SHP77 (cell line): ENCODE measurements around the gene CTSH.
"Not testable (repeated sequence)": the region's sequence is repeated elsewhere in the genome, so short reads cannot be mapped to it uniquely, and the experiment has no call there.

Experiments
- DNase-seq, 2 experiments: peaks; one replicate each; lab custom pipeline; 2025; lab: John Stamatoyannopoulos, UW

Gene CTSH

GRCh38 chr15:78921940-78922339 lies 22.9 kb downstream of the CTSH start:
- DNase-seq: no peak

GRCh38 chr15:78921517-78921916 lies 23.3 kb downstream of the CTSH start:
- no peak for DNase-seq

- DNase-seq: no peak
These were observed 27.0 kb downstream of the CTSH start for GRCh38 chr15:78917888-78918287.

GRCh38 chr15:78916088-78916487 lies 28.8 kb downstream of the CTSH start:
- DNase-seq: no peak

- no peak for DNase-seq
These were observed 29.3 kb downstream of the CTSH start for GRCh38 chr15:78915341-78916087.

- DNase-seq: no peak
These were observed 30.6 kb downstream of the CTSH start for GRCh38 chr15:78914027-78914764.

- DNase-seq: no peak
These were observed 31.8 kb downstream of the CTSH start for GRCh38 chr15:78913012-78913411.

- DNase-seq: no peak
These were observed 32.5 kb downstream of the CTSH start for GRCh38 chr15:78912316-78912715.

GRCh38 chr15:78910271-78910670 lies 34.6 kb downstream of the CTSH start:
- no peak for DNase-seq

- peak; percentile 40 to 47 for DNase-seq
These were observed 35.0 kb downstream of the CTSH start for GRCh38 chr15:78909791-78910228.

- DNase-seq: no peak
These were observed 35.6 kb downstream of the CTSH start for GRCh38 chr15:78909160-78909695.

GRCh38 chr15:78907577-78907976 lies 37.3 kb downstream of the CTSH start:
- DNase-seq: no peak

- DNase-seq: no peak
These were observed 38.6 kb downstream of the CTSH start for GRCh38 chr15:78906316-78906620.

- no peak for DNase-seq
These were observed 40.1 kb downstream of the CTSH start for GRCh38 chr15:78904599-78905358.

- DNase-seq: not testable (repeated sequence)
These were observed 42.4 kb downstream of the CTSH start for GRCh38 chr15:78902281-78903032.

GRCh38 chr15:78900819-78901533 lies 43.9 kb downstream of the CTSH start:
- DNase-seq: not testable (repeated sequence)

- DNase-seq: no peak
These were observed 46.3 kb downstream of the CTSH start for GRCh38 chr15:78898540-78898939.

- no peak for DNase-seq
These were observed 49.4 kb downstream of the CTSH start for GRCh38 chr15:78895471-78895870.

- DNase-seq: no peak
These were observed 51.3 kb downstream of the CTSH start for GRCh38 chr15:78893538-78893937.

- no peak for DNase-seq
These were observed 55.8 kb downstream of the CTSH start for GRCh38 chr15:78889000-78889399.

- no peak for DNase-seq
These were observed 63.2 kb downstream of the CTSH start for GRCh38 chr15:78881681-78882080.
